Adrenal gland (tissue), 5 donors: Measurements from ENCODE around the gene PARD3B.

Experiments
- CTCF ChIP-seq, 6 experiments: fragments of 450-650 bp in 4 of 6; fragments of 200-600 bp in 2 of 6; sonication (generic) in 1 of 6; IDR thresholded peaks; 1 replicate in 5 of 6; 2 replicates in 1 of 6; pipeline versions ENCODE4 v1.5.1 to v1.8.0; 2016 to 2021; ENCODE audit warnings: antibody characterized with exemption in 6 of 6, mild to moderate bottlenecking in 2 of 6, moderate library complexity in 1 of 6
- POLR2A ChIP-seq, 2 donors: fragments of 450-650 bp; IDR thresholded peaks; one replicate each; pipeline ENCODE4 v1.6.1; 2017; ENCODE audit warnings: antibody characterized with exemption in 2 of 2, mild to moderate bottlenecking in 2 of 2, moderate library complexity in 1 of 2
- donor health status: DM: no; HTN: no; CAD: no.

GRCh38 chr2:205180730-205181129 lies 635.5 kb downstream of the PARD3B start:
- TF ChIP-seq POLR2A (IDR thresholded peaks at IDR 0.05) (no peak), CTCF (IDR thresholded peaks at IDR 0.05) (no peak)
